ENCODE results near the gene CHN2. TPM values are rescaled to one million over a fixed set of nuclear protein-coding genes. Genes with fewer than 3 reads are reported as not detected.

CHN2 gene
- total RNA-seq, 1 experiment from 2014 or later, result 7.7 TPM

DNA sequence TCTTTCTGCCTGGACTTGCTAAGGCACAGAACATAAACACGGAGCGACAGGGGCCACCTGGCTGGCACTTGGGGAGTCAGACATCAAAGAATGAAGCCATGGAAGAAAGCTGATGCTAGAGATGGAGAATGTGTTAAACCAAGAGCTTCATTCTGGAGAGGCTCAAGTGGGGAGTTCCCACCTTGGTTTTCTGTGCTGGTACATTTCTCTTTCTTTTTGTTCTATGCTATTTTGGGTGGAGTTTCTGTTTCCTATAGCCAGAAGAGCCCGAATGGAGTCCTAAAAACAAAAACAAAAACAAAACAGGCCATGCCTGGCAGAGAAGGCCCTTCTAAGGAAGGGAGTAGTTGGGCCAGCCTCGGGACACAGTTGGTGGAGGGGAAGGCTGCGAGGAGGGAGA, 220.6 kb downstream of the CHN2 start:
- ATAC-seq (no peak), DNase-seq (no peak)
- Histone ChIP-seq H3K36me3 (ENCODE audit: low read depth, low read length) (no peaks in the 10 kb centered on the region), H3K4me2 (ENCODE audit: low read length) (no peak overlapping the region), H3K9me2 (replicated peaks; ENCODE audit: low read length) (no peaks in the 10 kb centered on the region), H3F3A (ENCODE audit: low read length, unreplicated experiment) (no peaks in the 10 kb centered on the region), H3K4me1 (ENCODE audit: insufficient read depth, low read length) (peaks cover 3% of the 10 kb centered on the region; the same call in 1 of the 2 replicates), H3K9ac (ENCODE audit: low read length) (no peak overlapping the region), H2AFZ (ENCODE audit: low read length) (no peak overlapping the region), H3K27ac (ENCODE audit: low read length) (no peak overlapping the region), H3K4me3 (ENCODE audit: low read length) (no peak overlapping the region), H3K9me3 (ENCODE audit: low read length) (no peaks in the 10 kb centered on the region), H3K27me3 (ENCODE audit: low read length) (no peaks in the 10 kb centered on the region), H3K79me2 (ENCODE audit: low read length) (no peaks in the 10 kb centered on the region), H4K20me1 (ENCODE audit: low read length) (no peaks in the 10 kb centered on the region)
- TF ChIP-seq EZH2phosphoT487 (IDR thresholded peaks at IDR 0.05; ENCODE audit: borderline replicate concordance, low read length) (no peak), EZH2 (IDR thresholded peaks at IDR 0.05; ENCODE audit: low read length, unreplicated experiment) (no peak)
- TF ChIP-seq, protein P1, sequence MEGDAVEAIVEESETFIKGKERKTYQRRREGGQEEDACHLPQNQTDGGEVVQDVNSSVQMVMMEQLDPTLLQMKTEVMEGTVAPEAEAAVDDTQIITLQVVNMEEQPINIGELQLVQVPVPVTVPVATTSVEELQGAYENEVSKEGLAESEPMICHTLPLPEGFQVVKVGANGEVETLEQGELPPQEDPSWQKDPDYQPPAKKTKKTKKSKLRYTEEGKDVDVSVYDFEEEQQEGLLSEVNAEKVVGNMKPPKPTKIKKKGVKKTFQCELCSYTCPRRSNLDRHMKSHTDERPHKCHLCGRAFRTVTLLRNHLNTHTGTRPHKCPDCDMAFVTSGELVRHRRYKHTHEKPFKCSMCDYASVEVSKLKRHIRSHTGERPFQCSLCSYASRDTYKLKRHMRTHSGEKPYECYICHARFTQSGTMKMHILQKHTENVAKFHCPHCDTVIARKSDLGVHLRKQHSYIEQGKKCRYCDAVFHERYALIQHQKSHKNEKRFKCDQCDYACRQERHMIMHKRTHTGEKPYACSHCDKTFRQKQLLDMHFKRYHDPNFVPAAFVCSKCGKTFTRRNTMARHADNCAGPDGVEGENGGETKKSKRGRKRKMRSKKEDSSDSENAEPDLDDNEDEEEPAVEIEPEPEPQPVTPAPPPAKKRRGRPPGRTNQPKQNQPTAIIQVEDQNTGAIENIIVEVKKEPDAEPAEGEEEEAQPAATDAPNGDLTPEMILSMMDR (conservative IDR thresholded peaks at IDR 0.05; ENCODE audit: low read depth, low read length), result no peak
- no TSS peak for BruUV-seq (replicated peaks)
- ChIA-PET POLR2A (ENCODE audit: unreplicated experiment) (no interaction called here), CTCF (no interaction called here)
- intact Hi-C loops (cut with micrococcal nuclease), result no loop called here

DNA sequence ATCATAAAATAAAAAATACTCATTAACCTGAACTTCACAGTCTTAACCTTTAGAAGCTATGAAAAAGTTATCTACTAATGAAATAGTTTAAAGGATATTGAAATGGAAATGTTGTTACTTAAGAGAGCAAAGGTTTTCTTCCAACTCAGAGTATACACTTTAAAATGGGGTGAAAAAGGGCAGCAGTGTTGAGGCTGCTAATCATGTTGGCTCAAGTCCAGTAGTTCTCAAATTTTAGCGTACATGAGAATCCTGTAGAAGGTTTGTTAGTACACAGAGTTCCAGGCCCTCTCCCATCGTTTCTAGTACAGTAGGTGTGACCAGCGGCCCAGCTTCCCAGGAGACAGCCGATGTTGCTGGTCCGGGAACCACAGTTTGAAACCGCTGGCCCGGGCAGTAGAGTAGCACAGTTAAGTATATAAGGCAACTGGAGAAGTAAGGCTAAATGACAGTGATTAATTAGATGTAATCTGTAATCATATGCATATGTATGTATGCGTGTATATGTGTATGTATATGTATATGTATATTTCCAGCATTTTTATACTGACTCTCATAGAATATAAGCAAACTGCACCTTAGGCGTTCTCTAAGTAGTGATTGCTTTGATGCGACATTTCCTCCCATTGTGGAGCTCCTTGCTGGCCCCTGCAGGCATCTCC, 221.8 kb downstream of the CHN2 start:
- BruUV-seq (replicated peaks), result no TSS peak
- POLR2A ChIA-PET (ENCODE audit: unreplicated experiment), result no interaction called here
- intact Hi-C loops (cut with micrococcal nuclease), result no loop called here
- Histone ChIP-seq H3K27ac (ENCODE audit: low read length) (no peak overlapping the region), H2AFZ (ENCODE audit: low read length) (no peak overlapping the region), H3K79me2 (ENCODE audit: low read length) (no peaks in the 10 kb centered on the region), H3F3A (ENCODE audit: low read length, unreplicated experiment) (no peaks in the 10 kb centered on the region), H3K36me3 (ENCODE audit: low read depth, low read length) (no peaks in the 10 kb centered on the region), H3K27me3 (ENCODE audit: low read length) (no peaks in the 10 kb centered on the region), H3K9ac (ENCODE audit: low read length) (no peak overlapping the region), H3K9me3 (ENCODE audit: low read length) (no peaks in the 10 kb centered on the region), H3K4me3 (ENCODE audit: low read length) (no peak overlapping the region), H3K9me2 (replicated peaks; ENCODE audit: low read length) (no peaks in the 10 kb centered on the region), H4K20me1 (ENCODE audit: low read length) (no peaks in the 10 kb centered on the region), H3K4me2 (ENCODE audit: low read length) (no peak overlapping the region), H3K4me1 (ENCODE audit: insufficient read depth, low read length) (peaks cover 3% of the 10 kb centered on the region; the same call in 1 of the 2 replicates)
- no peak for TF ChIP-seq EZH2 (IDR thresholded peaks at IDR 0.05; ENCODE audit: low read length, unreplicated experiment)
- ATAC-seq (no peak), DNase-seq (no peak)
- CTCF ChIA-PET, result no interaction called here

DNA sequence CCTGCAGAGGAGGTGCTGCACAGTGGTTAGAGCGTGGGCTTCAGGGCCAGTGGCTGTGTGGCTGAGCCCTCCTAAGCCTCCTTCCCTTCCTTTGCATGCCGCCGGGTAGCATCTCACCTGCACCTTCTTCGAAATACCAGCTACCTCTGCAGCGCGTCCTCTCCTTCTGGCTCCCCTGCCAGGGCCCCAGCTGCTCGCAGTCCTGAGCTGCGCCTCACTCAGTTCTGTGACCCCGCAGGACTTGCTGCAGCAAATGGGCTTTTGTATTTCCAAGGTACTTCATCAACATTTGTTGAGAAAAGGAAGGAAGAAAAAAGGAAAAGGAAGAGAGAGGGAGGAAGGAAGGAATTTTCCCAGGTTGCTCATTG, 222.3 kb downstream of the CHN2 start:
- CTCF ChIA-PET, result no interaction called here
- peaks cover 3% of the 10 kb centered on the region; the same call in 1 of the 2 replicates for H3K4me1 ChIP-seq (ENCODE audit: insufficient read depth, low read length)
- DNase-seq (no peak), ATAC-seq (no peak)
- H3K79me2 ChIP-seq (ENCODE audit: low read length), result no peaks in the 10 kb centered on the region
- H4K20me1 ChIP-seq (ENCODE audit: low read length), result no peaks in the 10 kb centered on the region
- POLR2A ChIA-PET (ENCODE audit: unreplicated experiment), result no interaction called here
- H3K9me3 ChIP-seq (ENCODE audit: low read length), result no peaks in the 10 kb centered on the region
- no peaks in the 10 kb centered on the region for H3K36me3 ChIP-seq (ENCODE audit: low read depth, low read length)
- H2AFZ ChIP-seq (ENCODE audit: low read length), result no peak overlapping the region
- no peak overlapping the region for H3K9ac ChIP-seq (ENCODE audit: low read length)
- H3K27ac ChIP-seq (ENCODE audit: low read length), result no peak overlapping the region
- no peaks in the 10 kb centered on the region for H3K27me3 ChIP-seq (ENCODE audit: low read length)
- TF ChIP-seq, protein P1 (conservative IDR thresholded peaks at IDR 0.05; ENCODE audit: low read depth, low read length), result no peak
- TF ChIP-seq EZH2 (IDR thresholded peaks at IDR 0.05; ENCODE audit: low read length, unreplicated experiment), result no peak
- TF ChIP-seq EZH2phosphoT487 (IDR thresholded peaks at IDR 0.05; ENCODE audit: borderline replicate concordance, low read length), result no peak
- no peaks in the 10 kb centered on the region for H3F3A ChIP-seq (ENCODE audit: low read length, unreplicated experiment)
- no peaks in the 10 kb centered on the region for H3K9me2 ChIP-seq (replicated peaks; ENCODE audit: low read length)
- intact Hi-C loops (cut with micrococcal nuclease), result no loop called here
- no TSS peak for BruUV-seq (replicated peaks)
- H3K4me2 ChIP-seq (ENCODE audit: low read length), result no peak overlapping the region
- H3K4me3 ChIP-seq (ENCODE audit: low read length), result no peak overlapping the region
